ENCODE data around the gene KRT4. TPM values are rescaled to one million over a fixed set of nuclear protein-coding genes. Genes with fewer than 3 reads are reported as not detected.

Gene KRT4
- total RNA-seq, 1 donor from 2014 or later = not detected

GRCh38 chr12:52823761-52824450 is 10.0 kb upstream of the KRT4 start:
- no peak overlapping the region for H3K4me3 ChIP-seq
- H3K79me2 ChIP-seq (ENCODE audit: low read depth) = no peaks in the 10 kb centered on the region
- Mint-ChIP-seq H3K36me3 (no peaks in the 10 kb centered on the region), H3K27me3 (ENCODE audit: insufficient read depth, low read depth) (peaks cover 14% of the 10 kb centered on the region), H3K27ac (no peak overlapping the region), H3K9me3 (no peaks in the 10 kb centered on the region), H3K4me3 (no peak overlapping the region), H3K4me1 (peaks cover 16% of the 10 kb centered on the region)
- no peak overlapping the region for H3K27ac ChIP-seq
- H3F3A ChIP-seq (ENCODE audit: low read depth) = peaks cover 1% of the 10 kb centered on the region
- no peak overlapping the region for H3K4me2 ChIP-seq
- no peak overlapping the region for H2AFZ ChIP-seq (replicated peaks)
- no peak overlapping the region for H3K9ac ChIP-seq
- H3K27me3 ChIP-seq = no peaks in the 10 kb centered on the region
- no peak for DNase-seq (ENCODE audit: low spot score)
- H3K36me3 ChIP-seq = no peaks in the 10 kb centered on the region
- TF ChIP-seq EZH2 (IDR thresholded peaks at IDR 0.05) (no peak), CTCF (IDR thresholded peaks at IDR 0.05) (no peak), EZH2phosphoT487 (IDR thresholded peaks at IDR 0.05) (no peak)
- no peaks in the 10 kb centered on the region for H4K20me1 ChIP-seq (ENCODE audit: low read depth)
- H3K9me3 ChIP-seq (ENCODE audit: low read depth) = no peaks in the 10 kb centered on the region
- H3K4me1 ChIP-seq = peaks cover 24% of the 10 kb centered on the region

- Histone ChIP-seq H3K27me3 (no peaks in the 10 kb centered on the region), H4K20me1 (ENCODE audit: low read depth) (no peaks in the 10 kb centered on the region), H3K9ac (no peak overlapping the region), H3F3A (ENCODE audit: low read depth) (peaks cover 11% of the 10 kb centered on the region), H3K4me1 (peaks cover 33% of the 10 kb centered on the region), H3K4me3 (no peak overlapping the region), H3K27ac (no peak overlapping the region), H3K4me2 (no peak overlapping the region), H3K79me2 (ENCODE audit: low read depth) (no peaks in the 10 kb centered on the region), H3K9me3 (ENCODE audit: low read depth) (no peaks in the 10 kb centered on the region), H2AFZ (replicated peaks) (no peak overlapping the region), H3K36me3 (no peaks in the 10 kb centered on the region)
- Mint-ChIP-seq H3K4me3 (no peak overlapping the region), H3K27ac (no peak overlapping the region), H3K27me3 (ENCODE audit: insufficient read depth, low read depth) (peaks cover 14% of the 10 kb centered on the region), H3K9me3 (no peaks in the 10 kb centered on the region), H3K36me3 (no peaks in the 10 kb centered on the region), H3K4me1 (peaks cover 25% of the 10 kb centered on the region)
- TF ChIP-seq EZH2 (IDR thresholded peaks at IDR 0.05) (no peak), EZH2phosphoT487 (IDR thresholded peaks at IDR 0.05) (no peak), CTCF (IDR thresholded peaks at IDR 0.05) (no peak)
- no peak for DNase-seq (ENCODE audit: low spot score)
These were observed 9.0 kb upstream of the KRT4 start for GRCh38 chr12:52822771-52823510.

- Histone ChIP-seq H2AFZ (replicated peaks) (no peak overlapping the region), H3K4me1 (peaks cover 40% of the 10 kb centered on the region), H3K27ac (no peak overlapping the region), H3K4me3 (no peak overlapping the region), H3K27me3 (no peaks in the 10 kb centered on the region), H3K4me2 (no peak overlapping the region), H4K20me1 (ENCODE audit: low read depth) (no peaks in the 10 kb centered on the region), H3K9ac (no peak overlapping the region), H3F3A (ENCODE audit: low read depth) (peaks cover 12% of the 10 kb centered on the region), H3K79me2 (ENCODE audit: low read depth) (no peaks in the 10 kb centered on the region), H3K9me3 (ENCODE audit: low read depth) (no peaks in the 10 kb centered on the region), H3K36me3 (no peaks in the 10 kb centered on the region)
- no peak for DNase-seq (ENCODE audit: low spot score)
- Mint-ChIP-seq H3K27ac (no peak overlapping the region), H3K9me3 (no peaks in the 10 kb centered on the region), H3K4me1 (peaks cover 25% of the 10 kb centered on the region), H3K27me3 (ENCODE audit: insufficient read depth, low read depth) (peaks cover 14% of the 10 kb centered on the region), H3K4me3 (no peak overlapping the region), H3K36me3 (no peaks in the 10 kb centered on the region)
- no peak for TF ChIP-seq EZH2 (IDR thresholded peaks at IDR 0.05)
- TF ChIP-seq EZH2phosphoT487 (IDR thresholded peaks at IDR 0.05) = no peak
- TF ChIP-seq CTCF (IDR thresholded peaks at IDR 0.05) = no peak
These were observed 8.1 kb upstream of the KRT4 start for GRCh38 chr12:52821826-52822660.

Measured in neural progenitor cell (in vitro differentiated cells).